ENCODE data around the gene KCNQ1. TPM values are rescaled to one million over a fixed set of nuclear protein-coding genes. Genes with fewer than 3 reads are reported as not detected.

Gene KCNQ1
- total RNA-seq, 1 donor from 2014 or later = 43.0 TPM

DNA sequence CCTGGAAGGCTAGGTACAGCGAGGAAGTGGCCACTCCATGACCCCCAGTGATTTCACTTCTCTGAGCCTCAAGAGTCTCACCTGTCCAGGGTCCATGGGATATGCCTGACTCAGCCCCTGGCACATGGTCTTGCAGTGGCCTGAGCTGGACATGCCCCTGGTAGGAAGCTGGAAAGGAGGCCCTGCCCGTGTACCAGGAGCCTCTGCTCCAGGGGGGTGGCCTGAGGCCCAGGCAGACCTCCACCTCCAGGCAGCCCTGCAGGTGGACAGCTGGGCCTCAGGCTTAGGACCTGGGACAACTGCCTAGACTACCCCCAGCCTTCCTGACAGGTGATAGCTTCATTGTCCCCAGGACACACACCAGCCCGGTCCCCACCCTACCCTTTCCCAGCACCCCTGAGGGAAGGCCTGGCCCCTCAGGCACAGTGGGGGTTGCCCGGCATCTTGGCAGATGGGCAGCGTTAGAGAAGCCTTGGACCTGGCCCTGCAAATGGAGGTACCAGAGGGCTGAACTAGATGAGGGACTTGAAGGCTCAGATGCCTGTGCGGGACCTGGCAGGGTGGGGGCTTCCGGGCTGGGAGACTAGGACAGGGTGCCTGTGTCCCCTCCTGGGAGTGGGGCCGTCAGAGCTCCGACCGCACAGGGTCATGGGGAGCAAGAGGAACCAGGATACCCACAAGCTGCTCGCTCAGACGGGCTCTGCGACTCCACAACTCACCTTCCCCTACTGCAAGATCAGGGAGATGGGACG, 387.1 kb downstream of the KCNQ1 start:
- intact Hi-C loops (cut with DNase I) = no loop called here
- no peak for DNase-seq (ENCODE audit: low spot score)

DNA sequence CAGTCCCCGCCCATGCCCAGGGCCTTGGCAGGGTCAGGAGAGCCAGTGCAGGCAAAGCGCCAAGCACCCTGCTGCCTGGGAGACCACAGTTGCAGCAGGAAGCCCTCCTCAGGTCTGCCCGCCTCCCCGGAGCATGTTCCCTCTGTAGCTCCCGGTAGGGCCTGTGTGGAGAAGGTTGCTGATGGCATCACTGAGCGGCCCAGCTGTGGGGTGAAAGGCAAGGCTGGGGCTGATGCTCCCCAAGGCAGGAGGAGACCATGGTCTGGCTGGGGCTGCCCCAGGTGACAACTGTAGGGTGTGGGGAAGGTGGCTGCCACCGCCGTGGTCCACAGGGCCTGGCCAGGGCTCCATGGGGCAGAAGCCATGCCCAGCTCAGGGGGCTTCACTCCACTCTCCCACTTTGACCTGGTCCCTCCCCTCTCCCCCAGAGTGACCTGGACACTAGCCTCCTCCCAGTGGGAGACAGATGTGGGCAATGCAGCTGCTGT, 387.8 kb downstream of the KCNQ1 start:
- intact Hi-C loops (cut with DNase I) = no loop called here
- DNase-seq (ENCODE audit: low spot score) = no peak

- no peak for DNase-seq (ENCODE audit: low spot score)
- intact Hi-C loops (cut with DNase I) = no loop called here
Observed at GRCh38 chr11:2833051-2833715, 388.4 kb downstream of the KCNQ1 start.

DNA sequence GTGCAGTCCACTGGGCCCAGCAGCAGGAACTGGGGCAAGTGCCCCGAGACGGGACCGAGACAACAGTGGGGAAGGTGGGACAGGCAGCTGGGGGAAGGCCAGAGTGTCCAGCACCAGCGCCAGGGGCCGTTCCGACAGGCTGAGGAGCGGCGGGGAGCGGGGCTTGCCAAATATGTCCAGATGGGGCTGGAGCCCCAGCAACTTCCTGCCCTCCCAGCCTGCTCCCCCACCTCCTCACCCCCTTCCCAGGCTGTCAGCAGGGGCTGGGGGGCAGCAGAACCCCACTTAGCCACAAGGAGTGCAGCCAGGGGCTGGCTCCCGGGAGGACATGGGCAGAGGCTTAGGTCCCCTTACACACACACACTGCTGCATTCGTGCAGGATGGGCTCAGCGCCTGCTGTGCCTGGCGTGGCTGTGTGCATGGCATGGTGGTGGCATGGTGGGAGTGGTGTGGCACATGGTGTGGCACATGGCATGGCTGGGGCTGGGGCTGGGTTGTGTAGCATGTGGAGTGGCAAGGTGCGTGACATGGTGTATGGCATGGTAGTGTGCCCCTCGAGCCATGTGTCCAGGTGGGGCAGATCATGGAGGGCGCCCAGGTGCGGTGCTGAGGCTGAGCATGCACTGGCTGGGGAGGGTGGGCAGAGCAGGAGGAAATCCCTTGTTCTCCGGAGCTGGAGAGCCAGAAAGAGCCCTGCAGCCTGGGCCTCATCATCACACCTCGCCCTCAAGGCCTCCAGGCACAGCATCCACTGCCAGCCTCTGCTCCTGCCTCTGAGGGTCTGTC, 389.1 kb downstream of the KCNQ1 start:
- no peak for DNase-seq (ENCODE audit: low spot score)
- intact Hi-C loops (cut with DNase I) = no loop called here

GRCh38 chr11:2834503-2835273, 389.9 kb downstream of the KCNQ1 start:
- DNase-seq (ENCODE audit: low spot score) = no peak
- intact Hi-C loops (cut with DNase I) = loop anchor here (5.0 kb wide), 1 partner anchor 48 kb away; no protein-coding TSS in a partner anchor

GRCh38 chr11:2835296-2835695, 390.5 kb downstream of the KCNQ1 start:
- intact Hi-C loops (cut with DNase I) = loop anchor here (5.0 kb wide), 1 partner anchor 47 kb away; no protein-coding TSS in a partner anchor
- DNase-seq (ENCODE audit: low spot score) = no peak

GRCh38 chr11:2835751-2836150, 390.9 kb downstream of the KCNQ1 start:
- DNase-seq (ENCODE audit: low spot score) = no peak
- intact Hi-C loops (cut with DNase I) = loop anchor here (5.0 kb wide), 1 partner anchor 47 kb away; no protein-coding TSS in a partner anchor

GRCh38 chr11:2836315-2837095, 391.7 kb downstream of the KCNQ1 start:
- intact Hi-C loops (cut with DNase I) = loop anchor here (5.0 kb wide), 1 partner anchor 46 kb away; no protein-coding TSS in a partner anchor
- DNase-seq (ENCODE audit: low spot score) = no peak

GRCh38 chr11:2837096-2837601, 392.3 kb downstream of the KCNQ1 start:
- peak; percentile 87 for DNase-seq (ENCODE audit: low spot score)
- intact Hi-C loops (cut with DNase I) = loop anchor here (5.0 kb wide), 1 partner anchor 45 kb away; no protein-coding TSS in a partner anchor

DNA sequence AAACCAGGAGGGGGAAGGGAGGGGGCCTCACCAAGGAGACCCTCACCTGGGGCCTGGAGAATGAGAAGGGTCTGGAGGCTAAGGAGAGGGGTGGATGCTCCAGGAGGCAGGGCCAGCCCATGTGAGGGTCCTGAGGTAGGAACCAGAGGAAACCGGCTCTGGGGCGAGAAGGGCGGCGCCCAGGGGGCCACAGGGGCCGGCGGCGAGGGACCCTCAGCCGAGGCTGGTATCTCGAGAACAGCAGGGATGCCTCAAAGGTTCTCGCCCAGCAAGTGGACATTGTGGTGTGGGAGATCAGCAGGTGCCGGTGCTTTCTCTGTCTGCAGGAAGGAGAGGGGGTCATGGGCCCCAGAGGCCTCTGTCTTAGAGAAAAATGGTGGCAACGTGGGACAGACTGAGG, 392.8 kb downstream of the KCNQ1 start:
- DNase-seq (ENCODE audit: low spot score) = no peak
- intact Hi-C loops (cut with DNase I) = loop anchor here (5.0 kb wide), 1 partner anchor 45 kb away; no protein-coding TSS in a partner anchor

DNA sequence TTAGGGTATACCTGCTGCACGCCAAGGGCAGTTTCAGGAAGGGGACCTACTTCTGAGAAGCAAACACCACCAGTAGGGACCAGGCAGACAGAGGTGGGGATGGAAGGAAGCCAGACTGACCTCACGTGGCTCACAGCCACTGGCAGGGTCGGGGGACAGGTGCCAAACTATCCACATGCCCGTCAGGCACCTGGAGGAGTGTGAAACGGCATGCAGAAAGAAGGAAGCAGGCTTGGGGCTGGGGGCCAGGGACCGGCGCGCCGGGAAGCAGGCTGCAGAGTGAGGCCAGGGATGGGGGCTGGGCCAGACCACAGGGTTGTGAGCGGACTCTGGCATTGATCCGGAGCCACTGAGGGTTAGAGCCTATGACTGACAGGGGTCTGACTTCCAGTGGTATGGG, 393.3 kb downstream of the KCNQ1 start:
- intact Hi-C loops (cut with DNase I) = loop anchor here (5.0 kb wide), 1 partner anchor 44 kb away; no protein-coding TSS in a partner anchor
- DNase-seq (ENCODE audit: low spot score) = no peak

DNA sequence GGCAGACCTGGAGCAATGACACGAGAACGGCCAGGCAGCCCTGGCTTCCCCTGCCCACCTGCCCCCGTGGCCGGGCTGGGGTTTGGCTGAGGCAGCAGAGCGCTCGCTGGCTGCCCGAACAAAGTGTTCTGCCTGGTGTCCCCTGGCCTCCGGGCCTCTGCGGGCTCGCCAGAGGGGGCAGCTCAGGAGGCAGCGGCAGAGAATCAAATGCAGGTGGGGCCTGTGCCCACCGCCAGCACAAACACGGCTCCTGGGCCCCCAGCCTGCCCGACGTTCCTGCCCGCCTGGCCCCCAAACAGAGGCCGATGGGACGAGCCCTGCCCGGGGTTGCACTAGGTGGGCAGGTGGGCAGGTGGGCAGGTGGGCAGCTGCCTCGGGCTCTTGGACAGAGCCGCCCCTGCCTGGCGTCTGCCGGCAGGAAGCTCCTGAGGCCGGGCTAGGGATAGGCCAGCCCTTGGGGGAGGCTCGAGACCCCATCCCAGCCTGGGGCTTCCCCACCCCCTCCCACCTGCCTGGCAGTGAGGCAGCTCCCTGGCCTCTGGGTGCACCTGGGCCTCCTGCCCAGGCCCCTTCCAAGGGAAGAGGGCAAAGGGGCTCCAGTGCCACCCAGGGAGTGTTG, 394.0 kb downstream of the KCNQ1 start:
- intact Hi-C loops (cut with DNase I) = loop anchor here (5.0 kb wide), 1 partner anchor 44 kb away; no protein-coding TSS in a partner anchor
- DNase-seq (ENCODE audit: low spot score) = no peak

DNA sequence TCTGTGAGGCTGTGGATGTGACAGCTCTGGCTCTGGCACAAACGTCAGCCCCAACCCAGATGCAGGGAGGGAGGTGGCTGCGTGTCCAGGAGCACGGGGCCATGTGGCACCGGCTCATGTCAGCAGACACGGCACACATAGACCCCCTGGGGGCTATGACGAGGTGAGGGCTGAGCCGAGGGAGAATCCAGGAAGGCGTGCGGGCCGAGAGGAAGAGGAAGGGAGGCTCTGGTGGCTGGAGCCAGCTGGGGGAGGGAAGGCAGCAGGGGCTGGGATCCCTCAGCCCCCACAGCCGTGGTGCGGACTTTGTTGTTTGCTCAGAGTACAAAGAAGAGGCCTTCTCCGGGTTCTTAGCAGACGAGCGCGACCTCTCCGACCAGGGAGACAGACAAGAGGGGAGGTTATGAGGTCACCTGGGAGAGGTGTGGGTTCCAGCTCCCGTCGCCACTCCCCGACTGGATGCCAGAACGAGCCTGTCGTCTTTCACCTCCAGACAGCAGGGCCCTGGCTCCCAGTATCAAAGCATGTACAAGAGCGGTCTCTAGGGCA, 394.7 kb downstream of the KCNQ1 start:
- intact Hi-C loops (cut with DNase I) = loop anchor here (5.0 kb wide), 1 partner anchor 43 kb away; no protein-coding TSS in a partner anchor
- DNase-seq (ENCODE audit: low spot score) = no peak

DNA sequence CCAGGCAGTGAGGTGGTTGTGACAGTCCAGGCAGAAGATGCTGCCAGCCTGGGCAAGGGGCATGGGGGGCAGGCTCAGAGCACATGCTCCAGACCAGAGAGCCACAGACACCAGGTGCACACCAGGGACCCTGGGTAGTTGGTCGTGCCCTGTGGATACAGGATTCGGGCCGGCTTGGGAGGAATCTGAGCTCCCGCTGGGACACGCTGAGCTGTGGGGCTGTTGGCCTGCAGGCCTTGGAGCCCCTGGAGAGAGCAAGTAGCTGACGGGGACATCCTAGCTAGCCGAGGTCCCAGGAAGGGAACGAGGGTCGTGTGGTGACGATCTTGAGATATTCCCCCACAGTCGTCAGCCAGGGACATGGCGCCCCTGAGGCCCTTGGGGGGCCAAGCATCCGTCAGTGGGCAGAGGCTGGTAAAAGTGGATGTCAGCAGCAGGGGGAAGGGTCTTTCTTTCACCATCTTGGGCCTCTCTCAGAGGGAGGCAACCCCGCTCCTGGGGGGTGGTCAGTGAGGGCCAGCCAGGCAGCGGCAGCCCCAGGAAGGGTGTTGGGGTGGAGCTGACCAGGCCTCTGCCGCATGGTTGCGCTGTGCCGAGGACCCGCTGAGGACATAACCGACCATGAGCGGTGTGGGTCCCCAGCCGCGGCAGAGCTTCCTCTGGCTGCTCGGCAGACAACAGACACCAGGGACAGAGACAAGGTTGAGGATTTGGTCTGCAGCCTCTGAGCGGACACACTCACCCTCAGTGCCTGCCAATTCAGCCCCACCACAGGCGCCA, 396.8 kb downstream of the KCNQ1 start:
- intact Hi-C loops (cut with DNase I) = no loop called here
- DNase-seq (ENCODE audit: low spot score) = no peak

DNA sequence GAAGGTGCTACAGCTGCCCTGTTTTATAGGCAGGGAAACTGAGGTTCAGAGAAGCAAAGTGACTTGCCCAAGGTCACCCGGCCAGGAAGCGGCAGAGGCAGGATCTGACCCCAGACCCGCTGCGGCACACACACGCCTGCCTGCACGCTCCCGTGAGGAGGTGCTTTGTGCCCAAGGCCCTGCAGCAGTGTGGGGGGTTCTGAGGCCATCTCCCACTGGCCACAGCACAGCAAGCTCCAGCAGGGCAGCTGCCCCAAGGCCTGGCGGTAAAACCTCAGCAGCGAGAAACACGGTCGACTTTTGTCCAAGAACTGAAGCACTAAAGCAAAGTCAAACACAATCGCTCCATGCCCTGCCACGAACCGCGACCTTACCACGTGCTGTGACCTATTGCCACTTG, 398.1 kb downstream of the KCNQ1 start:
- DNase-seq (ENCODE audit: low spot score) = no peak
- intact Hi-C loops (cut with DNase I) = no loop called here

- intact Hi-C loops (cut with DNase I) = no loop called here
- no peak for DNase-seq (ENCODE audit: low spot score)
Observed at GRCh38 chr11:2843551-2843950, 398.7 kb downstream of the KCNQ1 start.

Data from cardiac septum (tissue), 1 donor.